ENCODE data around the gene SERPINB7.

SERPINB7 gene

DNA sequence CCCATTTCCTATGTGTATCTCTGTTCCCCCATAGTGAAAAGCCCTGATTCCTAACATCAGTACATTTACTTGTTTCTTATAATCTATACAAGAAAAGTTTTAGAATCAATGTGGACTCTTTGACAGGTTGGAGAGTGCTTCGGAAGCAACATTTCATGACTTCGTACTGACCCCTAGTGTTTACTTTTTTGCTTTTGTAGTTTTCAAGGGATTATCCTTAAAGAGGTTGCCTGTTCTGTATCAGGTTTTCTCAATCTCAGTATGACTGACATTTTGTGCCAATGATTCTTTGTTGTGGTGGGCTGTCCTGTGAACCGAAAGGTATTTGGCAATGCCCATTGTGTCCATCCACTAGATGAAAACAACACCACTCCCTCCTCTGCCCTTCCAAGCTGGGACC is 69.0 kb downstream of the SERPINB7 start:
- POLR2A ChIA-PET: interaction anchor here (0.6 kb wide), 1 partner anchor 326 kb away, joined by 3 read pairs; no protein-coding TSS in a partner anchor
- CTCF ChIA-PET: interaction anchor here (0.6 to 13.8 kb wide), 28 partner anchors 12 to 830 kb away, joined by 3 to 555 read pairs (median 5); no protein-coding TSS in a partner anchor
- peak; percentile 43 for TF ChIP-seq CTCF (IDR thresholded peaks at IDR 0.05; ENCODE audit: insufficient read depth, low read length, missing control alignments)
- no peak overlapping the region for H3K4me3 ChIP-seq (ENCODE audit: low read depth, low read length)
- DNase-seq (ENCODE audit: low read depth, low spot score): no peak

- no peak overlapping the region for H3K4me3 ChIP-seq (ENCODE audit: low read depth, low read length)
- DNase-seq (ENCODE audit: low read depth, low spot score): no peak
- POLR2A ChIA-PET: no interaction called here
- TF ChIP-seq CTCF (IDR thresholded peaks at IDR 0.05; ENCODE audit: insufficient read depth, low read length, missing control alignments): peak; percentile 57
- CTCF ChIA-PET: interaction anchor here (0.8 to 13.8 kb wide), 22 partner anchors 10 to 719 kb away, joined by 3 to 555 read pairs (median 4); no protein-coding TSS in a partner anchor
These were observed 72.9 kb downstream of the SERPINB7 start for GRCh38 chr18:63848159-63848558.

DNA sequence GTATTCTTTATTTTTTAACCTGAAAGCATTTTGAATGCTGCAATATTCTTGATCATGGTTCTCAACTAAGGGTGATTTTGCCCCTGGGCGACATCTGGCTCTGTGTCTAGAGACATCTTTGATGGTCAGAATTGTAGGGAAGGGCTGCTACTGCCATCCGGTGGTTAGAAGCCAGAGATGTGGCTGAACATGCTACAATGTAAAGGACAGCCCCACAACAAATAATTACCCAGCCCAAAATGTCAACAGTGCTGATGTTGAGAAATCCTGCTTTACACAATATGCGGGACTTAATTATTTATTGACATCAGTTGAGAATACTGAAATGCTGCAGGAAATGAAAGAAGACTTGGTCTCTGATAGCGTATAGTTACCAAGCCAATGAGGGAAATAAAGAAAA is 74.8 kb downstream of the SERPINB7 start:
- DNase-seq (ENCODE audit: low read depth, low spot score): no peak
- ChIA-PET POLR2A (no interaction called here), CTCF (interaction anchor here (13.8 kb wide), 1 partner anchor 337 kb away, joined by 555 read pairs; no protein-coding TSS in a partner anchor)
- no peak overlapping the region for H3K4me3 ChIP-seq (ENCODE audit: low read depth, low read length)
- TF ChIP-seq CTCF (IDR thresholded peaks at IDR 0.05; ENCODE audit: insufficient read depth, low read length, missing control alignments): peak; percentile 62

GRCh38 chr18:63850636-63851035 is 75.4 kb downstream of the SERPINB7 start:
- no peak for DNase-seq (ENCODE audit: low read depth, low spot score)
- no peak overlapping the region for H3K4me3 ChIP-seq (ENCODE audit: low read depth, low read length)
- ChIA-PET CTCF (interaction anchor here (1.3 to 1.7 kb wide), 2 partner anchors 333 to 339 kb away, joined by 4 to 7 read pairs; no protein-coding TSS in a partner anchor), POLR2A (no interaction called here)
- TF ChIP-seq CTCF (IDR thresholded peaks at IDR 0.05; ENCODE audit: insufficient read depth, low read length, missing control alignments): no peak
